Tibial nerve (tissue), 3 donors: ENCODE measurements around the gene NLRP5.

Experiments used
- POLR2A ChIP-seq, 2 donors: fragments of 450-650 bp; IDR thresholded peaks; one replicate each; pipeline ENCODE4 v1.6.1; 2017; ENCODE audit warnings: antibody characterized with exemption in 2 of 2, mild to moderate bottlenecking in 2 of 2, moderate library complexity in 2 of 2
- TF ChIP-seq, protein P1 (sequence below), 5 experiments: fragments of 200-600 bp in 3 of 5; fragments of 450-650 bp in 2 of 5; sonication (generic) in 3 of 5; IDR thresholded peaks; one replicate each; pipeline ENCODE4 v1.5.1; 2016 to 2019; ENCODE audit warnings: antibody characterized with exemption in 5 of 5, mild to moderate bottlenecking in 3 of 5, moderate library complexity in 2 of 5

- TF ChIP-seq, protein P1, sequence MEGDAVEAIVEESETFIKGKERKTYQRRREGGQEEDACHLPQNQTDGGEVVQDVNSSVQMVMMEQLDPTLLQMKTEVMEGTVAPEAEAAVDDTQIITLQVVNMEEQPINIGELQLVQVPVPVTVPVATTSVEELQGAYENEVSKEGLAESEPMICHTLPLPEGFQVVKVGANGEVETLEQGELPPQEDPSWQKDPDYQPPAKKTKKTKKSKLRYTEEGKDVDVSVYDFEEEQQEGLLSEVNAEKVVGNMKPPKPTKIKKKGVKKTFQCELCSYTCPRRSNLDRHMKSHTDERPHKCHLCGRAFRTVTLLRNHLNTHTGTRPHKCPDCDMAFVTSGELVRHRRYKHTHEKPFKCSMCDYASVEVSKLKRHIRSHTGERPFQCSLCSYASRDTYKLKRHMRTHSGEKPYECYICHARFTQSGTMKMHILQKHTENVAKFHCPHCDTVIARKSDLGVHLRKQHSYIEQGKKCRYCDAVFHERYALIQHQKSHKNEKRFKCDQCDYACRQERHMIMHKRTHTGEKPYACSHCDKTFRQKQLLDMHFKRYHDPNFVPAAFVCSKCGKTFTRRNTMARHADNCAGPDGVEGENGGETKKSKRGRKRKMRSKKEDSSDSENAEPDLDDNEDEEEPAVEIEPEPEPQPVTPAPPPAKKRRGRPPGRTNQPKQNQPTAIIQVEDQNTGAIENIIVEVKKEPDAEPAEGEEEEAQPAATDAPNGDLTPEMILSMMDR (IDR thresholded peaks at IDR 0.05), result no peak
- no peak for TF ChIP-seq POLR2A (IDR thresholded peaks at IDR 0.05)
These were observed 6.2 kb upstream of the NLRP5 start for GRCh38 chr19:55980415-55980814.
